GM19099 (cell line): ENCODE measurements around the gene MAP4K5.

Experiments
- POLR2A ChIP-seq: IDR thresholded peaks from 3 replicates; pipeline ENCODE4 v1.6.1; 2011; ENCODE audit warnings: low read depth; ENCODE audit not compliant: insufficient read length; ENCODE audit errors: extremely low read depth

MAP4K5 gene

GRCh38 chr14:50375760-50376159 lies 156.6 kb downstream of the MAP4K5 start:
- TF ChIP-seq POLR2A = no peak

- no peak for TF ChIP-seq POLR2A
These were observed 158.4 kb downstream of the MAP4K5 start for GRCh38 chr14:50373959-50374358.

- no peak for TF ChIP-seq POLR2A
These were observed 160.8 kb downstream of the MAP4K5 start for GRCh38 chr14:50371546-50371945.
